ENCODE results near the gene SCNN1B.
"Not testable (repeated sequence)": the region's sequence is repeated elsewhere in the genome, so short reads cannot be mapped to it uniquely, and the experiment has no call there.

Gene SCNN1B

DNA sequence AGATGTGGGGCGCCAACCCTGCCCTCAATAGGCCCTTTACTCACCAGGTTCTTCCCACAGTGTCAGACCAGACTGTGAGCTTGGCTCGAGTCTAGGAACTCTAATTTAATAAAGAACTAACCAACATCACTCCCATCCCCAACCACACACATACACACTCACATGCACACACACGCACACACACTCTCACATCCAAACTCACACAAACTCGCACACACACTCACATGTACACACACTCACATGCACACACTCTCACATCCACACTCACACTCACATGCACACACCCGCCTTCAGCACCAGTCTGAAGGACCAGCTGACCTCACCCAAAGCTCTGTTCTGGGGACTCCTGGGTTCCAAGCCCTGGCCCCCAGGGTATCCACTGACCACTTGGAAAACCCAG is 87.1 kb downstream of the SCNN1B start:
- Histone ChIP-seq H4K12ac (ENCODE audit: low read depth, low read length) (no peak overlapping the region), H3K79me1 (ENCODE audit: low read length) (no peaks in the 10 kb centered on the region), H3K79me2 (ENCODE audit: control insufficient read depth, insufficient read depth, low read length, poor library complexity) (no peaks in the 10 kb centered on the region), H2BK120ac (ENCODE audit: insufficient read depth, low read length, poor library complexity) (no peak overlapping the region), H3K36me3 (ENCODE audit: control insufficient read depth in 1 of 2, insufficient read depth in 2 of 2, low read length in 2 of 2) (peaks cover 22 to 29% of the 10 kb centered on the region in 2 experiments), H2AFZ (ENCODE audit: insufficient read depth, low read length, poor library complexity) (no peak overlapping the region), H3K4me1 (ENCODE audit: control insufficient read depth in 1 of 2, insufficient read depth in 2 of 2, low read length in 2 of 2) (no peaks in the 10 kb centered on the region), H4K91ac (ENCODE audit: low read depth, low read length) (no peak overlapping the region), H3K9me3 (ENCODE audit: insufficient read depth, low read depth, low read length) (no peaks in the 10 kb centered on the region), H3K27me3 (ENCODE audit: insufficient read depth, low read length) (no peaks in the 10 kb centered on the region), H3K4me2 (ENCODE audit: low read length) (no peak overlapping the region), H3K18ac (ENCODE audit: low read length) (no peak overlapping the region), H2AK5ac (ENCODE audit: low read length) (no peak overlapping the region), H2BK5ac (ENCODE audit: low read depth, low read length, poor library complexity) (no peak overlapping the region), H3K27ac (ENCODE audit: low read depth, low read length) (no peak overlapping the region), H3K14ac (ENCODE audit: low read length) (no peak overlapping the region), H4K8ac (ENCODE audit: low read depth, low read length) (no peak overlapping the region), H3K4me3 (ENCODE audit: low read depth, low read length) (no peak overlapping the region), H2BK12ac (ENCODE audit: low read length) (no peak overlapping the region), H3K9ac (ENCODE audit: low read length) (no peak overlapping the region), H3K23ac (ENCODE audit: low read length) (no peak overlapping the region), H3K4ac (ENCODE audit: low read depth, low read length) (no peak overlapping the region)
- 100% methylated on average over 2 of the region's 5 CpGs for WGBS (ENCODE audit: extremely low coverage, insufficient coverage, insufficient read length)
- no peak for DNase-seq

DNA sequence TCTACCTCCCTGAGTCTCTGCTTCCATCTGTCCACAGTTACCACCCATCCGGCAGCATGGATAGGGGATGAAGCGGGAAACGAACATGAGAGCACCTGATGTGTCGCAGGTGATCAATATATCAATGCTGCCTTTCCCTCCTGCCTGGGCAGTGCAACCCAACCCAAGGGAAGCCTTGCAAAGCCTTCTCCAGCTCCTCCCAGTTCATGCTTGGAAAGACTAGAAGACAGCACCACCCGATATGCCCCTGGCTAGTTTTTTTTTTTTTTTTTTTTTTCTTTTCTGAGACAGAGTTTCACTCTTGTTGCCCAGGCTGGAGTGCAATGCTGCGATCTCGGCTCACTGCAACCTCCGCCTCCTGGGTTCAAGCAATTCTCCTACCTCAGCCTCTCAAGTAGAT is 87.8 kb downstream of the SCNN1B start:
- H3K36me3 ChIP-seq (ENCODE audit: control insufficient read depth in 1 of 2, insufficient read depth in 2 of 2, low read length in 2 of 2), result peaks cover 22 to 29% of the 10 kb centered on the region in 2 experiments
- not testable (repeated sequence) for H3K79me2 ChIP-seq (ENCODE audit: control insufficient read depth, insufficient read depth, low read length, poor library complexity); DNase-seq; H2BK120ac ChIP-seq (ENCODE audit: insufficient read depth, low read length, poor library complexity); H2BK5ac ChIP-seq (ENCODE audit: low read depth, low read length, poor library complexity); H4K91ac ChIP-seq (ENCODE audit: low read depth, low read length); H3K4me1 ChIP-seq (ENCODE audit: control insufficient read depth in 1 of 2, insufficient read depth in 2 of 2, low read length in 2 of 2); H3K4ac ChIP-seq (ENCODE audit: low read depth, low read length); H3K9ac ChIP-seq (ENCODE audit: low read length); H3K14ac ChIP-seq (ENCODE audit: low read length); H2BK12ac ChIP-seq (ENCODE audit: low read length); H4K12ac ChIP-seq (ENCODE audit: low read depth, low read length); H3K79me1 ChIP-seq (ENCODE audit: low read length); H3K9me3 ChIP-seq (ENCODE audit: insufficient read depth, low read depth, low read length); H2AFZ ChIP-seq (ENCODE audit: insufficient read depth, low read length, poor library complexity); H3K4me3 ChIP-seq (ENCODE audit: low read depth, low read length); H3K4me2 ChIP-seq (ENCODE audit: low read length); H2AK5ac ChIP-seq (ENCODE audit: low read length); H3K27ac ChIP-seq (ENCODE audit: low read depth, low read length); H3K23ac ChIP-seq (ENCODE audit: low read length); H3K27me3 ChIP-seq (ENCODE audit: insufficient read depth, low read length); H3K18ac ChIP-seq (ENCODE audit: low read length); H4K8ac ChIP-seq (ENCODE audit: low read depth, low read length)
- no CpG with 5 or more reads among the region's 8 CpGs for WGBS (ENCODE audit: extremely low coverage, insufficient coverage, insufficient read length)

DNA sequence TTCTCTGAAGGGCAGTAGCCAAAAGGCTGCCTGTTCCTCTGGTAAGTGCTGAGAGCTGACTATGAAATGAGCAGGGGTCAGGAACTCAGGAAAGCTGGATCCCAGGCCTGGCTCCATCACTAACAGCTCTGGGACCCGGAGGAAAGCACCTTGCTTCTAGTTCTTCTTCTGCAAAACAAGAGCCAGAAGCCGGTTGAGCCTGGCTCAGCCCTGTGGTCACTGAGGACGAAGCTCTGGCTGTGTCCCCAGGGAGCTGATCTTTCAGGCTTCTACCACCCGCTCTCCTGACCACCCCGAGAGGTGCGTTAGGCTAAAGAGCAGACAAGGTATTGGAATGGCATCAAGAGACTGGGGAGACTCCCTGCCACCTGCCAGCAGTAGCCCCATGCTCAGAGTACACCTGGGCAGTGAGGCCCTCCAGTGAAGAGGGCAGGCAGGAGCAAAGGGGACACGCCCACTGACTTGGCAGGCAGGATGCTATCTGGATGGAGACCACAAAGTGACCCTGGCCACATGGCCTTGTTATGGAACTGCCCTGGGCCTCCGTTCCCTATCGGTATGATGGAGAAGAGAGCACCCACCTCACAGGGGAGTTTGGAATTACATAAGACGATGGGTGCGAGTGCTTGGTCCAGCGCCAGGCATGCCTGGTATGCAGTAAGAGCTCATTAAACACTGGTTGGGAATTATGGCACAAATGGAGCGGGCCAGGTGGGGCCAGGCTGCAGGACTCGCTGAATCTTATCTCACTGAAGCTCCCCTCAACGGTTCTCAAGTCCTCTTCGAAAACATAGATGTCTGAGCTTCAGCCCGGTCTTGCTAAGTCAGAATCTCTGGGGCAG is 89.5 kb downstream of the SCNN1B start:
- no peaks in the 10 kb centered on the region for H3K9me3 ChIP-seq (ENCODE audit: insufficient read depth, low read depth, low read length)
- no peak overlapping the region for H3K27ac ChIP-seq (ENCODE audit: low read depth, low read length)
- no peaks in the 10 kb centered on the region for H3K79me1 ChIP-seq (ENCODE audit: low read length)
- H4K91ac ChIP-seq (ENCODE audit: low read depth, low read length), result no peak overlapping the region
- no peak overlapping the region for H2AK5ac ChIP-seq (ENCODE audit: low read length)
- H3K27me3 ChIP-seq (ENCODE audit: insufficient read depth, low read length), result no peaks in the 10 kb centered on the region
- H2BK5ac ChIP-seq (ENCODE audit: low read depth, low read length, poor library complexity), result no peak overlapping the region
- peaks cover 25 to 33% of the 10 kb centered on the region in 2 experiments for H3K36me3 ChIP-seq (ENCODE audit: control insufficient read depth in 1 of 2, insufficient read depth in 2 of 2, low read length in 2 of 2)
- no peak for DNase-seq
- H3K23ac ChIP-seq (ENCODE audit: low read length), result no peak overlapping the region
- no peak overlapping the region for H4K8ac ChIP-seq (ENCODE audit: low read depth, low read length)
- H3K4me2 ChIP-seq (ENCODE audit: low read length), result no peak overlapping the region
- H3K9ac ChIP-seq (ENCODE audit: low read length), result no peak overlapping the region
- no peak overlapping the region for H2AFZ ChIP-seq (ENCODE audit: insufficient read depth, low read length, poor library complexity)
- no peak overlapping the region for H2BK12ac ChIP-seq (ENCODE audit: low read length)
- H3K14ac ChIP-seq (ENCODE audit: low read length), result no peak overlapping the region
- H3K4ac ChIP-seq (ENCODE audit: low read depth, low read length), result no peak overlapping the region
- no peak overlapping the region for H3K18ac ChIP-seq (ENCODE audit: low read length)
- no peak overlapping the region for H3K4me3 ChIP-seq (ENCODE audit: low read depth, low read length)
- H3K79me2 ChIP-seq (ENCODE audit: control insufficient read depth, insufficient read depth, low read length, poor library complexity), result no peaks in the 10 kb centered on the region
- no CpG with 5 or more reads among the region's 17 CpGs for WGBS (ENCODE audit: extremely low coverage, insufficient coverage, insufficient read length)
- H3K4me1 ChIP-seq (ENCODE audit: control insufficient read depth in 1 of 2, insufficient read depth in 2 of 2, low read length in 2 of 2), result no peaks in the 10 kb centered on the region
- H4K12ac ChIP-seq (ENCODE audit: low read depth, low read length), result no peak overlapping the region
- no peak overlapping the region for H2BK120ac ChIP-seq (ENCODE audit: insufficient read depth, low read length, poor library complexity)

GRCh38 chr16:23392223-23392600 is 90.1 kb downstream of the SCNN1B start:
- Histone ChIP-seq H3K4me2 (ENCODE audit: low read length) (no peak overlapping the region), H3K27ac (ENCODE audit: low read depth, low read length) (no peak overlapping the region), H3K4ac (ENCODE audit: low read depth, low read length) (no peak overlapping the region), H4K8ac (ENCODE audit: low read depth, low read length) (no peak overlapping the region), H3K18ac (ENCODE audit: low read length) (no peak overlapping the region), H2AK5ac (ENCODE audit: low read length) (no peak overlapping the region), H3K79me1 (ENCODE audit: low read length) (no peaks in the 10 kb centered on the region), H3K23ac (ENCODE audit: low read length) (no peak overlapping the region), H3K27me3 (ENCODE audit: insufficient read depth, low read length) (no peaks in the 10 kb centered on the region), H3K9me3 (ENCODE audit: insufficient read depth, low read depth, low read length) (no peaks in the 10 kb centered on the region), H3K4me3 (ENCODE audit: low read depth, low read length) (no peak overlapping the region), H2BK5ac (ENCODE audit: low read depth, low read length, poor library complexity) (no peak overlapping the region), H2BK120ac (ENCODE audit: insufficient read depth, low read length, poor library complexity) (no peak overlapping the region), H4K91ac (ENCODE audit: low read depth, low read length) (no peak overlapping the region), H3K36me3 (ENCODE audit: control insufficient read depth in 1 of 2, insufficient read depth in 2 of 2, low read length in 2 of 2) (peaks cover 25 to 36% of the 10 kb centered on the region in 2 experiments), H2AFZ (ENCODE audit: insufficient read depth, low read length, poor library complexity) (no peak overlapping the region), H3K14ac (ENCODE audit: low read length) (no peak overlapping the region), H3K79me2 (ENCODE audit: control insufficient read depth, insufficient read depth, low read length, poor library complexity) (no peaks in the 10 kb centered on the region), H3K4me1 (ENCODE audit: control insufficient read depth in 1 of 2, insufficient read depth in 2 of 2, low read length in 2 of 2) (no peaks in the 10 kb centered on the region), H2BK12ac (ENCODE audit: low read length) (no peak overlapping the region), H3K9ac (ENCODE audit: low read length) (no peak overlapping the region), H4K12ac (ENCODE audit: low read depth, low read length) (no peak overlapping the region)
- DNase-seq, result no peak
- WGBS (ENCODE audit: extremely low coverage, insufficient coverage, insufficient read length), result no CpG with 5 or more reads among the region's 6 CpGs
